HEK293T (cell line): ENCODE data around the gene VSTM2B.

Experiments
- BHLHE40 ChIP-seq: fragments of 450-650 bp; IDR thresholded peaks from 2 replicates; pipeline ENCODE4 v1.6.1; 2016; ENCODE audit warnings: mild to moderate bottlenecking, moderate library complexity, borderline replicate concordance
- FOXA1 ChIP-seq: fragments of 450-650 bp; IDR thresholded peaks from 2 replicates; pipeline ENCODE4 v1.6.1; 2016; ENCODE audit warnings: mild to moderate bottlenecking
- FOXK2 ChIP-seq: fragments of 450-650 bp; IDR thresholded peaks from 2 replicates; pipeline ENCODE4 v1.6.1; 2016; ENCODE audit warnings: mild to moderate bottlenecking
- FOXM1 ChIP-seq: fragments of 450-650 bp; IDR thresholded peaks from 2 replicates; pipeline ENCODE4 v1.6.1; 2017; ENCODE audit warnings: mild to moderate bottlenecking, borderline replicate concordance
- HDGF ChIP-seq: fragments of 450-650 bp; IDR thresholded peaks from 2 replicates; pipeline ENCODE4 v1.6.1; 2017; ENCODE audit warnings: antibody characterized with exemption, borderline replicate concordance
- SP1 ChIP-seq: fragments of 450-650 bp; IDR thresholded peaks from 2 replicates; pipeline ENCODE4 v1.6.1; 2017
- SUZ12 ChIP-seq: fragments of 450-650 bp; IDR thresholded peaks from 2 replicates; pipeline ENCODE4 v1.6.1; 2016; ENCODE audit warnings: mild to moderate bottlenecking

- TF ChIP-seq BHLHE40 (no peak), FOXK2 (no peak), SUZ12 (no peak), FOXA1 (no peak), SP1 (no peak), FOXM1 (no peak), HDGF (no peak)
Observed at GRCh38 chr19:29539131-29539530, 13.3 kb downstream of the VSTM2B start.
